GM21390 (cell line): ENCODE results near the gene LDLRAD4.

Source experiments
- ATAC-seq: cut with Tn5 transposase; IDR thresholded peaks from one replicate; pipeline ENCODE4 v1.9.1; 2021; ENCODE audit not compliant: unreplicated experiment

LDLRAD4 gene

DNA sequence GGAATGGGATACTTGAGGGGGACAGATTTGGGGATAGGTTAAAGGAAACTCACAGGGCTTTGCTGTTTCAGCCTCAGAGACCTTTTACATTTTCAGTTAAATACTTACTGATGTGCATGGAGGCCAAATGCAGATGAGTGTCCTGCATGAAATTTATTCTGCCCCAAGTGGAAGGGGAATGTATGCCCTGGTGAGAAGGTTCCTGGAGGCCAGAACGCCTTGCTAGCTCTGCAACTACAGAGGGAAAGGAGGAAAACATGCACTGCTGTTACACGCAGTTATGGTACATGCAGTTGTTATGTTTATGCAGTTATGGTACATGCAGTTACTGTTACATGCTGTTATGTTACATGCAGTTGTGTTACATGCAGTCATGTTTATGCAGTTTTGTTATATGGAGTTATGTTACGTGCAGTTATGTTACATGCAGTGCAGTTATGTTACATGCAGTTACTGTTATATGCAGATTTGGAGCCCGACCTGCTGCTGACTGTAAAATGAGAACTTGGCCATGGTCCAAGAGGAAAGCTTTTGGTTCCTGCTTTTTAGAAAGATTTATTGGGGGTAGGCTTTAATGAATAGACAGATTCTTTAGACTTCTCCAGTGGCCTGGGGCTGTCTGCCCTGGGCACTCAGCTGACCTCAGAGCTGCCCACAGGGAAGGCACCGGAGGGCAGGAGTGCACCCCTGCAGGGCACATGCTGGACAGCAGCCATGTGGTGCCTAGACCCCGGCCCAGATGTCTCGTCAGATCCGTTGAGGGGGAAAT is 84.1 kb downstream of the LDLRAD4 start:
- no peak for ATAC-seq

- no peak for ATAC-seq
These were observed 85.3 kb downstream of the LDLRAD4 start for GRCh38 chr18:13303756-13304364.

- ATAC-seq: no peak
These were observed 86.7 kb downstream of the LDLRAD4 start for GRCh38 chr18:13305301-13305700.

GRCh38 chr18:13306583-13306982 is 88.0 kb downstream of the LDLRAD4 start:
- ATAC-seq: no peak

DNA sequence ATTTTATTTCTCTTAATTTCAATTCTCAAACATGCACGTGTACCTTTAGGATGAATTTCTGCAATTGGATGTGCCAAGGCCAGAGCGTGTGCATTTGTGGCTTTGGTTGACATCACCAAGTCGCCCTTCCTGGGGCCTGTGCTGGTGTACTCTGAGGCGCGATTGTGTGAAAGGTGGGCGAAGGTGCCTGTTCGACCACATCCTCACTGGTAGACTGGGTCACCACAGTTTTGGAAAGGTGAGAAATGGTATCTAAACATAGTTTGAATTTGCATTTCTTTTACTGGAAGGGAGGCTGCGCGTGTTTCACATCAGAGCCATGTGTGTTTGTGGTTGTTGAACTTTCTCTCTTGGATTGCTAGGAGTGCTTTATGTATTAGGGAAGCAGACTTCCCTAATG is 89.8 kb downstream of the LDLRAD4 start:
- no peak for ATAC-seq

- ATAC-seq: no peak
These were observed 90.6 kb downstream of the LDLRAD4 start for GRCh38 chr18:13309031-13309747.

GRCh38 chr18:13309748-13310670 is 91.4 kb downstream of the LDLRAD4 start:
- no peak for ATAC-seq

GRCh38 chr18:13311193-13311592 is 92.6 kb downstream of the LDLRAD4 start:
- no peak for ATAC-seq

GRCh38 chr18:13312515-13312914 is 94.0 kb downstream of the LDLRAD4 start:
- no peak for ATAC-seq

DNA sequence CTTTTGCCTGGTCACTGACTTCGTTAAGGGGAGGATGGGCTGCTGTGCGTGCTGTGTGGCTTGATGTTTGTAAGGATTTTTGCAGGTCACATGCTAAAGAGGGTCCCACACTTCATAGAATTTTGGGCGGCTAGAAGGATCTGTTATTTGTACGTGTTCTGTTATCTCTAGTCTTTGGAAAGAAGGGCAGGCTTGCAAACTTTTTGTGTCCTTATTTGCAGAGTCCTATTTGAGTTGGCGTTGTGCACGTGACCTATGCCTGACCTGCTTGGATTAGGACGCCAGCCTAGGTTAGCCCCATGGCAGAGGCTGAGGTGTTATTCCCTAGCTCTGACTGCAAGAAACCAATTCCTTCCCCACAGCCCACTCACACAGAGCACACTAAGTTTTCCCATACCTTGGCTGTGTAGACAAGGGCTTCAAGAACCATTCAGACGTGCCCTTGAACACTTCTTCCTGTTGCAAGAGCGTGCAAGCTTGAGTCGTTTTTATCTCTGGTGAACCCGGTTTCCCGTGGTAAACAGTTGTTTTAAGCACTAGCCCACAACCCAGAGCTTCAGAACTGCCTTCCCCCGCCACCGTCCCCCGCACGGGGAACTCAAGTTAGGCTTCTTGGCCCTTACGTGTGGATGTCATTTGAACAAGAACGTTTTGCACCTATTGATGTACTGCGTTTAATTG is 94.6 kb downstream of the LDLRAD4 start:
- no peak for ATAC-seq

- ATAC-seq: no peak
These were observed 96.4 kb downstream of the LDLRAD4 start for GRCh38 chr18:13315000-13315399.

- ATAC-seq: no peak
These were observed 97.5 kb downstream of the LDLRAD4 start for GRCh38 chr18:13316063-13316462.

- no peak for ATAC-seq
These were observed 99.2 kb downstream of the LDLRAD4 start for GRCh38 chr18:13317801-13318200.

DNA sequence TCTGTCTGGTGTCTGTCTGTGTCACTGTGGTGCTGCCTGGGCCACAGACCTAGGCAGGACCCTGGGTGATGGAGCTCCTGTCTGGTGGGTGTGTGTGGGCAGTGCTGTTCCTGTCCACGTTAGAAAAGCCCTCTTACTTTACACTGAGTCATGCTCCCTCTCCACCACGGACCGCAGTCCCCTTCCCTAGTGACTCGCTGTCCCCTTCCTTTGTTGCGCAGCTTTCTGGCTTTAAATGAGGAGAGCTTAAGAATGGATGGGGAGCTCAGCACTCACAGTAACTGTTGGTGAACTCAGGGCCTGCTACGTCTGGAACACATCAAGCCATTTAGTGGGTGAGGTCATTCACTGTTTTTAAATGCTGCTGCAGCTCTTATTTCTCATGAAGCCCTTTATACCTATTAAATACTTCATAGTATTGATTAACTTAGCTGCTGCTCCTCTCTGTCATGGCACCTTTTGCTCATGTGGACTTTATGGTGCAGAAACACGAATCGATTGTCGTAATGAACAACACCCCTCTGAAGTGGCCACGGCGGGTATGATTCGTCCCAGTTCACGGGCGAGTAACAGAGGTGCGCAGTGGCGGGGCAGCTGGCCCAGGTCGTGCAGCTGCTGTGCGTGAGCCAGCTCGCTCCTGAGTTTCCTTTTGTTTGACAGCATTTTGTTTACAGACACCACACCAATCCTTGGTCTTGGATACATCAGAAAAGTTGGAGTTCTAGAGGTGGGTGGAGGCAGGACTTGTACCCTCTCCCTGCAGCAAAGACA is 100.4 kb downstream of the LDLRAD4 start:
- no peak for ATAC-seq

DNA sequence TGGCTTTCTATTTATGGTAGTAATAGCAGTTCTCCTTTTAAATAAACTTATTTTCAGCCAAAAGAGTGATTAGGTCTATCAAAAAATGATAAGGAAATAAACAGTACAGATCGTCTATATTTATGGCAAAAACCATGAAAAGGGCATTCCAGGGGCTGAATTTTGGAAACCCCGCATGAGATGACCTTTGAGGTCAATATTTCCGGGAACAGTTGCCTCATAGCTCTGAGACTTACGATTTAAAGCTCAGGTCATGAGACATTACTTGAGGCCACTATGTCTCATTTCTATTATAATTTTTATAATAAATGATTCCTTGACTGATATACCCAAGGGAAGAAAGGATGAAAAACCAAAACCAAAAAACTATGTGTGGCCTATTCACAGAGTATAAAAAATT is 101.1 kb downstream of the LDLRAD4 start:
- ATAC-seq: no peak

DNA sequence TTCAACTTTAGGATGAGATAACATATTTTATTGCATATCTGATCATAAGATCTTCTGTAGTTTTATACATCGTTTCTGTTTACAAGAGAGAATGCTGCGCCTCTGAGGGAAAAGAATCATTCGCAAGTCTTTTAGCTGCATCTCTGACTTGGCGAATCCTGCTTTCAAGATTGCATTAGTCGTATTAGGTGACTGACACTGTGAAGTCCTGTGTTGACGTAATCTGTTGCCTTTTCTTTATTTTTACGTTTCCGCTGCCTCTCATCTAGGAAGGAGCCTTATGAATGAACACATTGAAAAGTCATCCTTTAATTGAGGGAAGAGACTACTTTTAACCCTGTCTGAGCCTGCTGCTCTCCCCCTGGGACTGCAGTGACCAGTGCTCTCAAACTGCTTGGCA is 101.5 kb downstream of the LDLRAD4 start:
- no peak for ATAC-seq

DNA sequence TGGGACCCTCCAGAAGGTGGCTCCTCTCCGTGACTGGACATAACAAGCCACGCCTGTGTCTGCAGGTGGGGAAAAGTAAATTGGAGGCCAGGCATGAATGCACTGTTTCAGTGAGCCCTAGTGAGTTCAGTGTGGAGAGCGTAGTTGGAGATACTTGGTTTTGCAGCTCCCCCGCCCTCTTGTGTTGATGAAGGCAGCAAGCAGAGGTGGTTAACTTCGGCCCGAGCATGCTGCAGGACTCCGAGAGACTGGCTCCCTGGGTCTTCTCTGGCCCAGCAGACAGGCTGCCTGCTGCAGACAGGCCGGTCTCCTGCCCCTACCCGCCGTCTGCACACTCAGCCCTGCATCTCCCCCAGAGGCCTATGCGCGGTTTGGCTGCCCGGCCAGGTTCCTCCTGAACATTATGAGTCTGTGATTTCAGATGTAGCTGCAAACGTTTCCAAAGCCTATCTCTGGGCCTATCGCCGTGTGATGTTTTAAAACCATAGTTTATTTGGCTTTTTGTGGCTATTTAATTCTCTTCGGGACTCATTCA is 102.4 kb downstream of the LDLRAD4 start:
- ATAC-seq: no peak

DNA sequence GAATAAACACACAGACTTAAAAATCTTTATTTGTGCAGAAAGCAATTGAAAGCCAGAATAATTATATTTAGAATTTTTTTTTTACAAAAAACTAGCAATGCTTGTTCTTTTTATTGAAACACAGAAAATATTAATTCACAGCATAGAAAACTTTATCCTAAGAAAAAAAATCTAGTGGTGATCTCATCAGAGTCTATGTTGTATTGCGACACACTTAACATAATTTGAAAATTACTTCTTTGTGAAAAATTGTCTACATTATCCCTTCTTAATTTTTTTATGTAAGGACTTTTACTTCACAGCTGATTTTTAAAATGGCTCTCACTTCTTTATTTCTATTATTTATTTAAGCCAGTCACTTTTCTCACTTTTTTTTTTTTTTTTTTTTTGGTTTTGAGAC is 103.4 kb downstream of the LDLRAD4 start:
- no peak for ATAC-seq

DNA sequence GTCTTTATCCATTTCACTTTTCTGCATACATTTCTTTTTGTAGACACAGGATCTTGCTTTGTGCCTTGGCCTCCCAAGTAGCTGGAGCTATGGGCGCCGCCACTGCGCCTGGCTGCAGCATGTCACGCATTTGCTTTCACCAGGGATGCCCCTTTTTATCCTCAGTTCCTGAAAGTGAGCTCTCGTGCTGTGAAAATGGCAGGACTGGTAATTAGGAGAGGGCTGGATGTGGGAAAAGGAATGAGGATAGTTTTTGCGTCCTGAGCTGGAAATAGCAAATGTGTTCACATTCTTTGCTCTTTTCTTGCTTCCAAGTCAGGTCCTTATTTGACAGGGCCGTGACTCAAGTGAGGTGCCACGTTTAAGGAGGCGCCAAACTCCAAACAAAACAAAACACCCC is 104.6 kb downstream of the LDLRAD4 start:
- ATAC-seq: no peak
